Epidermal melanocyte (primary cell): ENCODE data around the gene ARHGAP45.
A peak's percentile ranks its signal among the peaks of the same experiment; 100 is the strongest.
"Not testable (repeated sequence)": the region's sequence is repeated elsewhere in the genome, so short reads cannot be mapped to it uniquely, and the experiment has no call there.

Experiments
- DNase-seq: peaks from one replicate; pipeline ENCODE4 v3.0.0; 2011; ENCODE audit warnings: low spot score; ENCODE audit not compliant: insufficient read length

Gene ARHGAP45

GRCh38 chr19:1104311-1105007 is 37.5 kb downstream of the ARHGAP45 start:
- DNase-seq: peak; percentile 91

- peak; percentile 83 for DNase-seq
Observed at GRCh38 chr19:1105008-1105872, 38.3 kb downstream of the ARHGAP45 start.

- DNase-seq: no peak
Observed at GRCh38 chr19:1105873-1106840, 39.2 kb downstream of the ARHGAP45 start.

DNA sequence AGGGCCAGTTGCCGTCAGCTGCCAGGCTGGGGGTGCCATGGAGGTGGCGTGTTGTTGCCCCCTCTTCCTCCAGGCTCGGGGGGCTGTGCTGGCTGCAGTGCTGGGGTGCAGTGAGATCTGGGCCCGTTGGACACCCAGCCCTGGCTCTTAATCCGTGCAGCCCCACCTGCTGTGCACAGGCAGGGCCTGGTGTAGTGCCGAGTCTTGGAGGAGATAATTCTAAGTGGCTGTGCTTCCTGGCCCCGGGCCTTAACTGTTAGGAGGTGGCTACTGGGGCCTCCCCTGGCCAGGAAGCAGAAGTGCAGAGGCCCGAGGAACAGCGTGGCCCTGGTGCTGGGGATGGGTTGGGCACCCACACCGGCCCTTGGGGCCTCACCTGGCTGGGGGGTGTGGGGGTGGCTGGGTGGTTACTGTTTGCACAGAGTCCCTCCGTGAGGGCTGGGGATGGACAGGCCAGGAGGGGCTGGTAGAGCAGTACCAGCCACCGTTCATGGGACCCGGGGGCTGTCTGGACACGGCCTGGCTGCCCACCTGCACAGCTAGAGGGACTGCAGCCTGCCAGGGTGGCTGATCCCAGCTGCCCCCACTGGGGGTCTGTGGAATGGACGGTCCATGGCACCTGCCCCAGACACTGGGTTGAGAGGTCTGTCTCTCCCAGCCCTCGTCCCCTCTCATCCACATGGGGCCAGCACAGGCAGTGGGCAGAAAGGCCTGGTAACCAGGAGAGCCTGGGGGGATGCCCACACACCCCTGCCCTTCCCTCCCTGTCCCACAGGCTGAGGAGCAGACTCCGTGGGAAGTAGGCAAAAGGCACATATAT is 40.1 kb downstream of the ARHGAP45 start:
- DNase-seq: no peak

- DNase-seq: no peak
Observed at GRCh38 chr19:1107661-1108261, 40.8 kb downstream of the ARHGAP45 start.

- DNase-seq: no peak
Observed at GRCh38 chr19:1108291-1109031, 41.5 kb downstream of the ARHGAP45 start.

GRCh38 chr19:1109032-1109551 is 42.1 kb downstream of the ARHGAP45 start:
- no peak for DNase-seq

- DNase-seq: no peak
Observed at GRCh38 chr19:1109697-1110671, 43.0 kb downstream of the ARHGAP45 start.

DNA sequence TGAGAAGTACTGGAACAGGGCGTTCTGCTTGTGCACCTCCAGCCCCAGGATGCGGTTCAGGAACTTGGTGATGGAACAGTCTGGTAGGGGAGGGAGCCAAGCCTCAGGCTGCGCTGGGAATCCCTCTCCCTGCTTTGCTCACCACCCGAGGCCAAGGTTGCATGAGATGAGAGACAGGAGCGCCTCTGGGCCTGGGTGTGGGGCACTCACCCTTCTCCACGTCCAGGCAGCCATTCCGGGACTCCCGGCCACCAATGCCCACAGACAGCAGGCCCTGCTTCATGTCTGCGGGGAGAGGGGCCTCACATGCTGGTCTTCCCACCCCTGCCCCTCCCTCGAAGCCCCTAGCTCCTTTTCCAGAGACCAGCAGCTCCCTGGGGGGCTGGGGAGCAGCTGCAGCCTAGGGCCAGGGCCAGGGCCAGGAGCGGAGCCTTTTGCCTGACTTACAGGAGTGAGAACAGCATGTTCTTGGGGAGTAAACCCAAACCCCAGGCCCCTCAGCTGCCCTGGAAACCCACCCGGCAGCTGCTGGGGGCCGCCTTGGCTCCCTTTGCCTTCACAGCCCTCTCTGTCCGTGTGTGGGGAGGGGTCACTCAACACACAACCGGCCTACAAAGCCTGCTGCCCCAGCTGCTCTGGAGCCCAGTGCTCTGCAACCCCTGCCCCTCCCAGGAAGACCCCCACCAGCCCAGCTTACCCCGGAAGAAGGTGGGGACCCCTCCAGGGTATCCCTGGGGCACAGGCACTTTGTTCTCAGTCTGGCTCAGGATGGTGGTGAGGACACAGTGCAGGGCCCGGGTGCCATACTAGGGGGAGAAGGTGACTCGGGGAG is 44.1 kb downstream of the ARHGAP45 start:
- no peak for DNase-seq

DNA sequence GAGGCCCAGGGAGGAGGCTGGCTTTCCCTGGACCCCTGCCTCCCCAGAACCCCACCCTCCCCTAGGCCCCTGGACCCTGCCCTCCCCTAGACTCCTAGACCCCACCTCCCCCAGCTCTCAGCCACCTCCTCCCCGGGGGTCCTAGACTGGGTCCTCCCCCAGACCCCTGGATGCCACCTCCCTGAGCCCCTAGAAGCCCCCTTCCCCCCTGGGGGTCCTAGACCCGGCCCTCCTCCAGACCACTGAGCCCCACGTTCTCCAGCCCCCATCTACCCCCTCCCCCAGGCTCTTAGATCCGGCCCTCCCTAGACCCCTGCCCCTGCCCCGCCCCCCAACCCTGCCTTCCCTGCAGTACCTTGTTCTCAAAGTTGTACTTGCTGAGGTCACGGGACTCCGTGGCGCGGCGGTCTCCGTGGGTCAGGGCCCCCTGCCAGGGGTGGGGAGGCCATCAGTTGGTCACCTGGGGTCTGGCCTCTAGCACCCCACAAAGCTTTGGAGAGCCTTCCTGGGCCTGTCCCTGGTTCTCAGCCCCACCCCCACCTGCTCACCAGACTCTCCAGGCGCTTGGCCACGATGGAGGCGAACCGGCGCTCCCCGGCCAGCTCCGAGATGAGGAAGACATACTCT is 44.8 kb downstream of the ARHGAP45 start:
- DNase-seq: no peak

GRCh38 chr19:1112268-1113029 is 45.5 kb downstream of the ARHGAP45 start:
- DNase-seq: no peak

- DNase-seq: peak; percentile 100
Observed at GRCh38 chr19:1113030-1113985, 46.3 kb downstream of the ARHGAP45 start.

- DNase-seq: no peak
Observed at GRCh38 chr19:1113986-1114483, 47.1 kb downstream of the ARHGAP45 start.

DNA sequence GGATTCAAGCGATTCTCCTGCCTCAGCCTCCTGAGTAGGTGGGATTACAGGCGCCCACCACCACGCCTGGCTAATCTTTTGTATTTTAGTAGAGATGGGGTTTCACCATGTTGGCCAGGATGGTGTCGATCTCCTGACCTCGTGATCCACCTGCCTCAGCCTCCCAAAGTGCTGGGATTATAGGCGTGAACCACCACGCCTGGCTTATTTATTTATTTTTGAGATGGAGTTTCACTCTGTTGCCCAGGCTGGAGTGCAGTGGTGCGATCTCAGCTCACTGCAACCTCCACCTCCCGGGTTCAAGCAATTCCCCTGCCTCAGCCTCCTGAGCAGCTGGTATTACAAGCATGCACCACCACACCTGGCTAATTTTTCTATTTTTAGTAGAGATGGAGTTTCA is 47.8 kb downstream of the ARHGAP45 start:
- DNase-seq: not testable (repeated sequence)
